SW 1271 (cell line): ENCODE data around the gene IFNLR1.

ENCODE experiments used
- DNase-seq, 2 experiments: peaks; one replicate each; lab custom pipeline; 2025; lab: John Stamatoyannopoulos, UW

IFNLR1 gene

DNA sequence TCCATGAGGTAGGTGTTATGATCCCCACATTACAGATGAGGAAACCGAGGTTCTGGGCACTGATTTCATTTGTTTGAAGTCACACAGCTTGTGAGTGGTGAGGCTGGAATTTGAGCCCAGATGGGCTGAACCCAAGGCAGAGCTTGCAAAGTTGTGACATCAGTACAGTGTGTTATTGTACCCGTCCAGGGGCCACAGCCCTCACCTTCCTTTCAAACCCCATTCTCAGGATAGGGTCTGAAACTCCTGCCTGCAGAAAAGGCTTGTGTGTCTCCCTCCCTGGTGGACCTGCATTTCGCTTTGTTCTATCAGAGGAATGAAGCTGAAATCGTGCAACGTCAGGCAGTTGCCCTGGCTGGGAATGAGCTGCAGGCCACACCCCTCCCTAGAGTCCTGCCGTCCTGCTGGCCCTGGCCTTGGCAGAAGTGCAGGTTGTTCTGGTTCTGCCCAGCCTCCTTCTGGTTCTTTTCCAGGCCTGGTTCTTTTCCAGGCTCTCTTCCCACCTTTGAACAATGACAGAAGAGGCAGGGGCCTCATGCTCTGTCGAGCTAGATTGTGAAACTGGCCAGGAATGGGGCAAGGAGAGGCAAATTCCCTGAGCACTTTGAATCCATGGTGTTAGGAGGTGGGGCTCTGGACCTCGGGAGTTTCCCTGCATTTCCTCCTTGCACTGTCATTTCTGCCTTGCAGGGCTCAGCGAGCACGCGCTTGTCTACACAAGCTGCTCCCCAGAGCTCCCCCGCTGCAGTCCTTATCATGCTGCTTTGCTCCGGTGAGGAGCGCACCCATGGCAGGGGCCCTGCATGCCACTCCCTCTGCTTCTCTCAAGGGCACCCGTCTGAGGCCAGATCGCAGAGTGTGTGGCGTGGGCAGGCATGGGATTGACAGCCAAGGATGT, 67.0 kb downstream of the IFNLR1 start:
- no peak for DNase-seq

DNA sequence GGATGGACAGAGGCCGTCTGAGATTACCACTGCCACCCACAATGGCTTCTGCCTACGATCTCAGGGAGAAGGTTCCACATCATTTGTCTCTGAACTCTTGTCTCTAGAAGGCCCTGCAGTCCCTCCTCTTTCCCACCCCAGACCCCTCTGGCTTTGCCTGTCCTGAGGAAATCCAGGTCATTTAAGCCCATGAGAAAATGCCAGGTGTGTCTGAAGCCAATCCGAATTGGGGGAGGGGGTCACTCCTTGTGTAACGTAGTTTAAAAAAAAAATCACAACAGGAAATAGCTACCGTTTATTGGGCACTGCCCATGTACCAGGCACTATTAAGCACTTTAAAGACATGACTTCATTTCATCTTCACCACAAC, 67.6 kb downstream of the IFNLR1 start:
- DNase-seq, result no peak

DNA sequence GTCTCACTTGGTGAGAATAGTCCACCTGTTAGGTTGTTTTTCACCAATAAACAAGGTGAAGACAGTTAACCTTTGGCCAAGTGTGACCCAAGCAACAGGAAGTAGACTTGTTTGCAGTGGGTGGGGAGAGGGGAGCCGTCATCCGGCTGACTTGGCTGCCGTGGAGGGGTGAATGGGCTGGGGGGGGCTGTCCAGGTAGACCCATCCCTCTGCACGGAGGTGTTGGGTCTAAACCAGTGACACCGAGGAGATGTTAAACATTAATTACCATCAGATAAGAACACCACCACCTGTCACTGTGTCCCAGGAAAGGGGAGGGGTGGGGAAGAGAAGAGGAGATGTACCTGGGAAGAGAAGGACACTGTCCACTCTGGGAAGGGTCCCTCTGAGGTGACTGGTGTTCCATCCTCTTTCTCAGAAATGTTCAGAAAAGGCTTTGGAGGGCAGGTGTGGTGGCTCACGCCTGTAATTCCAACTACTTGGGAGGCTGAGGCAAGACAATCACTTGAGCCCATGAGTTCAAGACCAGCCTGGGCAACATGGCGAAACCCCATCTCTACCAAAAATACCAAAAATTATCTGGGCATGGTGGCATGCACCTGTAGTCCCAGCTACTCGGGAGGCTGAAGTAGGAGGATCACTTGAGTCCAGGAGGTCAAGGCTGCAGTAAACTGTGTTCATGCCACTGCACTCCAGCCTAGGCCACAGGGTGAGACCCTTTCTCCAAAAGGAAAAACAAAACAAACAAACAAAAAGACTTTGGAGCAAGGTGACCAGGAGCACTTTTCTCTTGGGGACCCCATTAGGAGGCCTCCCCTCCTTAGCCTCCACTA, 68.5 kb downstream of the IFNLR1 start:
- no peak for DNase-seq

DNA sequence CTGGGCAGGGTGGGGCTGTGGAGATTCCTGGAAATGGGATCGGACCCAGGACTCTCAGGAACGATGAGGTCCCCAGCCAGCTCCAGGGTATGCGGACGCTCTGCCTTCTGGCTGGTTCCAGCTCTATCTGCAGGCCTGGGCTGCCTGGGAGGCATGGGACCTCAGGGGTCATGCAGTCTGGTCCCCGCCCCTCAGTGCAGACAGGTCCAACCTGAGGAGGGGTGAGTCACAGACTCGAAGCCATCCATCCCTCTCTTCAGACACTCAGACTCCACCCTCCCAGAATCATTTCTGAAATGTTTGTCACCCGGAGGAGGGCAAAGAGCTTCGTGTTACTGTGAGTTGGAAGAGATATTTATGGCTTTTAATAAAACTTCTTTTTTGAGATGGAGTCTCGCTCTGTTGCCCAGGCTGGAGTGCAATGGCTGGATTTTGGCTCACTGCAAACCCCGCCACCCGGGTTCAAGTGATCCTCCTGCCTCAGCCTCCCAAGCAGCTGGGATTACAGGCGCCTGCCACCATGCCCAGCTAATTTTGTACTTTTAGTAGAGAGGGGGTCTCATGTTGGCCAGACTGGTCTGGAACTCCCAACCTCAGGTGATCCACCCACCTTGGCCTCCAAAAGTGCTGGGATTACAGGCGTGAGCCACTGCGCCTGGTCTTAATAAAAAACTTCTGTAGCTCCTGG, 69.2 kb downstream of the IFNLR1 start:
- DNase-seq, result no peak

DNA sequence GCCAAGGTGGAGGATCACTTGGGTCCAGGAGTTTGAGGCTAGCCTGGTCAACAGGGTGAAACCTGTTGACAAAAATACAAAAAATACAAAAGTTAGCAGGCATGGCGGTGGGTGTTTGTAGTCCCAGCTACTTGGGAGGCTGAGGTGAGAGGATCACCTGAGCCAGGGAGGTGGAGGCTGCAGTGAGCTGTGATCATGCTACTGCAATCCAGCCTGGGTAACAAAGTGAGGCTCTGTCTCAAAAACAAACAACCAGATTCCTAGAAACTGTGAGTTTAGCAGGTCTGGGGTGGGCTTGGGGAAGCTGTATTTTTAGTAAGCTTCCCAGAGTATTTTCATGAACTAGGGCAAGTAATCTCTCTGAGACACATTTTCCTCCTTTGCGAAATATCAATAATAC, 70.0 kb downstream of the IFNLR1 start:
- no peak for DNase-seq

DNA sequence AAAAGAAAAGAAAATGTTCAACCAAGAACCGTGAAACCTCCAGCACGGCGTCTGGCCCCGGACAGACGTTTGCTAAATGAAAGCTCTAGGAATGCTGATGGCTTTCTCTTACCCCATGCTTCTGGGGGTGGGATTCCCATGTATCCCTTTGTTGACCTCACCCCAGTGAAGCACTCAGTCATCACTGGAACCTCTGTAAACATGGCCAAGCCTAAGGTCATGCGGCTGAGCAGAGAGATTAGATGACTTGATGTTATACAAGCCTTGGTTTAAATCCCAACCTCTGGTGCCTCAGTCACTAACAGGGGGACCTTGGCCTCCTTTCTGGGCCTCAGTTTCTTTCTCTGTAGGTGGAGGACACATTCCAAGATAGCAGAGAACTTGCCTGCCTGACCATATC, 72.3 kb downstream of the IFNLR1 start:
- DNase-seq, result no peak

DNA sequence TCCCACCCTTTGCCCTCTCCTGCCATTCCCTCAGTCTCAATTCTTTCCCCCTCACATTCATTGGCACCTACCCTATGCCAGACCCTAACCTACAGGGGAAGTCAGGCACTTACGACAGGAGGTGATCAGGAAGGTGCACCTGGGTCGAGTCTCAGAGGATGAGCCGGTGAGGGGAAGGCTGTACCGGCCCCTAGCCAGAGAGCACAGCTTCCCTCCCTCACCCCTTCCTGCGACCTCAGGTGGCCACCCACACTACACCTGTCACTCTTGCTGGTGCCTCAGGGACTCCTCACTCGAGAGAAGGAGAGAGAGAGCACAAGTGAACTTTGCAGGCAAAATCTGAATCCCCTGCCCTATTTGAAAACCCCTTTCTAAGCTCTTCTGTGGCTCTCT, 73.5 kb downstream of the IFNLR1 start:
- DNase-seq, result no peak

DNA sequence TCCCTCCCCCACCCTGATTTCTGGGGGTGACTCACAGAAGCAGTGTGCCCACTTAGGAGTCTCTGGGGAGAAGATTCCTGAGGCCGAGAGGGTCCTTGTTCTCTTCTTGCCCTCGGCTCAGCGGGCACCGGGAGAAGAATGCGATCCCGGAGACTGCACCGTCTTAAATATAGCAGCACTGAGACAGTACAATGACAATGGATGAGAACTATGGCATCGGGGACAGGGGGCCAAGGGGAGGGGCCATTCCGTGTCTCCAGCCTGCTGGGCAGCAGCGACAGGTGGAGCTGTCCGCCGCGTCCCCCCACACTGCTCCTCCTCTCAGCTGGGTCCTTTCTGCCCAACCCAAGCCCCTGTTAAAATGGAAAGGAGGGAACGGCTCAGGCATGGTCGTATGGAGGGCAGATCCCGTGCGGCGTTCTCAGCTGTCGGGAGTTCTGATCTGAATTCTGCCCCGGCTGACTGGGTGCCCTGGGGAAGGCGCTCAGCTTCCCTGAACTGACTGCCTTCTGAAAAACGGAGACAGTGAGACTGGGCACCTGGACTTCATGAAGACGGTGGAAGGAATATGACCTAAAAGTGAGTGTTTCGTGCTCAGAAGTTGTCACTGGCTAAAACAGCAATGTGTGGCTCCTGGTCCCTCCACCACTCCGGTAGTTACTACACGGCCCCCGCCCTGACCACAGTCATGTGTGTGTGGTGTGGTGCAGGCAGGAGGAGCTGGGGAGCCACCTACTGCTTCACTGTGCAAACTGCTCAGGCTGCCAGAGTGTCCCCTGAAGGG, 74.9 kb downstream of the IFNLR1 start, which contains the start of gene MYOM3:
Gene MYOM3, minus strand, starts transcription at position 140 of the 784 bp plus-strand sequence. CDS start 3,499 bp downstream, outside the sequence.
- DNase-seq, result peak in 1 of 2 experiments; percentile 18

DNA sequence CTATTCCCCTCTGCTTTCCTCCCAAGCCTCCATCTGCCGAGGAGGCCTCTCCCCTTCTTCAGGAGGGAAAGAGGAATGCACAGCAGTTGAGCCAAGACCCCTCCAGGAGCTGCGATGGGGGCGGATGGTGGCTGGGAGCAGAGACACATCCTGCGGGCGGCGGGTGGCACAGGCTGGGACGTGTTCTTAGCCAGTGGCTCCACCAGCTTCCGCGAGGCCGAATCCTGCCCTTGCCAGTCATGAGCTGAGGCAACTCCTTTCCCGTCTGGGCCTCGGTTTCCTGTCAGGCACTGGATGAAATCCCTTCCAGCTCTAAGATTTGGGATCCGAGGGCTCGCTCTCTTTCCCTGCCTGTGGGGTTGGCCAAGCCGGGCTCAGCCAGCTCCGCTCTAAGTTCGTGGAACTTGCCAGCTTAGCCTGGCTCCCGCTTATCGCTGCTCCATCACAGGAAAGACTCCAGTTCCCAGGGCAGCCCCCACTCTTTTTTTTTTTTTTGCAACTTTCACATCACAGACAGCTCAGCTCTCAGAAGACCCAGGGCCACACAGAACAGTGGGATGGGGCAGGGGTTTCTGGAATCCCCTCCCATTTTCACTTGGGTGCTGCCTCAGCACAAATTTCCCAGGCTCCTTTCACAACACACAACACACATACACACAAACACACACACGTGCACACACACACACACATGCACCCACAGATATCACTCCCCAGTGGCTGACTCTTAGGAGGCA, 75.7 kb downstream of the IFNLR1 start:
- no peak for DNase-seq

DNA sequence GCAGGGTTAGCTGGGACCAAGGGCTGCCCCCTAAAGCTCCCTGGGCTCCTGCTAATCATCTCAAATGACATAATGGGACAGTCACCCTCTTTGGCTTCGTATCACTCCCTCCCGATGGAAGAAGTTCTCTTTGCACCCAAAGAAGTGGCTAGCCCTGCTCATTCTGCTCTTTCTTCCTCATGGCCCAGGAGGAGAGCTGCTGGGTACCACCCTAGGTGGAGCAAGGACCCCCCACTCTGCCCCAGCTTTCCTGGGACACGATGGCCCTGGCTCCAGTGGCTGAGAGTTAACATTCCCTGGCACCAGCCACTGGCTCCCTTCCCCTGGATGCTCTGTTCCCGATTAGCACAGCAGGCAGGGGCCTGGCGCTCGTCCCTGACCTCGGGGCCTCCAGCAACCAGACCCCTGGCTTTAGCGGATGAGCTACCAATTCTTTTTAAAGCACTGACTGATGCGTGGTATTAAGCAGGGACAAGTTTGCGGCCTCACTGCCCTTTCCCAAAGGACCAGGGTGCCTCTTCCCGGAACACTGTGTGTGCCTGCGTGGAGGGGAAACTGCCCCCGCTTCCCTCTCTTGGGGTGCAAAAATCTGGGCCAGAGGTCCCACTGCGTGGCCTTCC, 76.3 kb downstream of the IFNLR1 start:
- no peak for DNase-seq

DNA sequence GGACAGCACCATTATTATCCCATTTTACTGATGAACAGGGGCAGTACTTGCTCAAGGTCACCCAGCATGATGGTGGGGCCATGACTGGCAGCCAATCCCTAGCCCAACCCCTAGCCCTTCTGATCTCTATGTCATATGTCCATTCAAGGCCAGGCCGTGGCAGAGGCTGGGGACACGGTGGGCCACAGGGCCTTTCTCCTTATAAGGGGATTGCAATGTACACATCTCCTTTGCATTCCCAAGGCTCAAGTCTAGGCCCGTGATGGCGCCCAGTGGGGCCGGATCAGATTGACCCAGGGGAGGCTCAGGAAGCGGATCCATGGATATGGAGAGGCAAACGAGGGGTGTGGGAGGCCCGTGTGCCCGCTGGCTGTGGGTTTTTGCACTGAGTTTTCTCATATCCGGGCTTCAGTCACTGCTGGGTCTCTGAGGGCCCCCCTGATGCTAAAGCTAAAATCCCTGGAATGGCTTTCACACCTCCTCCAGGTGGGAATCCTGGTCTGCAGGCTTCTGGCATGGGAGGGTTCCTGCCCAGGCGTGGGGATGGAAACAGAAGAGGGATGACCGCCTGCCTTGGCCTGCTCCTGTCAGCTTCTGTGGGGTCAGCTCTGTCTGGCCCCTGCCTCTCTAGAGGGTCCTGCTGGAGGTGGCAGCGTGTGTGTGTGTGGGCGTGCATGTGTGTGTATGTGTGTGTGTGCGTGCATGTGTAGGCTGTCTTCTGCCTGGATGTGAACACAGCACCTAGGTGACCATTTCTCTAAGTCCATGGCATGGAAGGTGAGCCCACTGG, 77.2 kb downstream of the IFNLR1 start:
- DNase-seq, result no peak

DNA sequence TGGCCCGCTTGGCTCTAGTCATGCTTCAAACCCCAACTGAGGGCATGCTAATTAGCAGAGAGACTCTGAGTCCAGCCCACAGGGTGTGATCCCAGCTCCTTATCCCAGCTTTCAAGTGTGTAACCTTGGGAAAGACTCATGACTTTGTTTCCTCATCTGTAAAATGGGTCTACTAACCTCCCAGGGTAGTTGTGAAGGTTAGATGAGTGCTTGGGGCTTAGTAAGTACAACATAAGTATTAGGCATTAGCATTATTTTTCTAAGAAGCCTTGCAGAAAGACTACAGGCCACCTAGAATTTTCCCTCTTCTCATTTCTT, 78.0 kb downstream of the IFNLR1 start:
- no peak for DNase-seq

DNA sequence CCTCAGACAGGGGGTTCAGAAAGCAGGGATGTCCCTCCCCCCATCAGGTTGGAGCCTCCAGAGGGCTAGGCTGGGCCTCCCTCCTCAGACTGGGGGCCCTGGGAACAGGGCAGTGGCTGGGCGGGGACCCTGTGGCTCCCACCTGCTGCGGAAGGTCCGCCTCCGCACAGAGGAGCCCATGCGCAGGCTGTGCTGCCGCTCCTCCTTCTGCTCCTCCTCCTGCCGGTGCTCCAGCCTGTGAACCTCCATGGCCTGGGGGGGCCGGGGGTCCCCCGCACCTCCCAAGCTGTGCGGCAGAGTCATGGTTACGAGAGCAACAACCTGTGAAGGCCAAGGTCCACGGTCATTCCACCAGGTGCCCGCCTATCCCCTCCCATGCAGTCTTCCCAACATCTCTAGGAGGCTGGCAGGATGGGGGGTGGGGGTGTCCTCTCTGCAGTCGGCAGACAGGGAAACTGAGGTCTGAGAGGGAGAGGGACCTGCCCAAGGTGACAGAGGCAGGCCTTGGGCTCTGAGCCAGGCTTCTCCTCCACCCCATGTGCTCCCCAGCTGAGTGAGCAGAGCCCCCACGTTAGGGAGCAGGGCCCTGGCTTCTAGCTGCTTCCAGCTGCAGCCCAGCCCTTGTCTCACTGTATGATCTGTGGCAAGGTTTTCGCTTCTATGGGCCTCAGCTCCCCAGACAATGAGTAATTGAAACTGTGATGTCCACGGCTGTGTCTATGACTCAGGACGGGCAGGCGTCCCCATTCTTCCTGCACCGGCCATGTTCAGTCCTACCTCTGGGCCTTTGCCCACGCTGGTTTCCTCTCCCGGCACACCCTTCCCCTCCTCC, 78.5 kb downstream of the IFNLR1 start:
- no peak for DNase-seq

DNA sequence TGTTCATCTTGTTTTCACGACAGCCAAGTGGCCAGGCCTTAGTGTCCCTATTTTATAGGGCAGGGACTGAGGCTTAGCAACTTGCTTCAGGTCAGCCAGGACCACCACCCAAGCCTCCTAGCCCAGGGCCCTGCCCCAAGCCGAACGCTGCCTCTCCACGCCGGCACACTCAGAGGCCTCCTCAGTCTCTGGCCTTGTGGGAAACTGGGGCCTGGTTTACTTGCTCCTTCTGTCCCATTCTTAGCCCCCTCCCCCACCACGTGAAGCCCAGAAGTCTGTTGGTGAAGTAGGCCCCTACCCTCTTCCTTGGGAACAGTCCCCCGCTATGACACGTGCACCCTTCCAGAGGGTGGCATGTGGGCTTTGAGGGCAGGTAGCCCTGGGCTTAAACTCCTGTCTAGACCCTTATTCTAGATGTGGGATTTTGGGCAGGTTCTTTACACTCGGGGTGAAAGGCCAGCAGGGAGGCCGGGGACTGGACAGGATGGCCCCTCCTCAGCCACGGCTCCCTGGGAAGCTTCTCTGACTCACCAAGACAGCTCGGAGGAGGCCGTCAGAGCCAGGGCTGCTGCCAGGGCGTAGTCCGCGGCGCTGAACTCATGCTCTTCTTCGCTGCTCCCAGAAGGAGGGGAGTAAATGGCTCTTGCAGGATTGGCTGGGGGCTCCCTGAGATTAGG, 79.5 kb downstream of the IFNLR1 start:
- DNase-seq, result no peak

DNA sequence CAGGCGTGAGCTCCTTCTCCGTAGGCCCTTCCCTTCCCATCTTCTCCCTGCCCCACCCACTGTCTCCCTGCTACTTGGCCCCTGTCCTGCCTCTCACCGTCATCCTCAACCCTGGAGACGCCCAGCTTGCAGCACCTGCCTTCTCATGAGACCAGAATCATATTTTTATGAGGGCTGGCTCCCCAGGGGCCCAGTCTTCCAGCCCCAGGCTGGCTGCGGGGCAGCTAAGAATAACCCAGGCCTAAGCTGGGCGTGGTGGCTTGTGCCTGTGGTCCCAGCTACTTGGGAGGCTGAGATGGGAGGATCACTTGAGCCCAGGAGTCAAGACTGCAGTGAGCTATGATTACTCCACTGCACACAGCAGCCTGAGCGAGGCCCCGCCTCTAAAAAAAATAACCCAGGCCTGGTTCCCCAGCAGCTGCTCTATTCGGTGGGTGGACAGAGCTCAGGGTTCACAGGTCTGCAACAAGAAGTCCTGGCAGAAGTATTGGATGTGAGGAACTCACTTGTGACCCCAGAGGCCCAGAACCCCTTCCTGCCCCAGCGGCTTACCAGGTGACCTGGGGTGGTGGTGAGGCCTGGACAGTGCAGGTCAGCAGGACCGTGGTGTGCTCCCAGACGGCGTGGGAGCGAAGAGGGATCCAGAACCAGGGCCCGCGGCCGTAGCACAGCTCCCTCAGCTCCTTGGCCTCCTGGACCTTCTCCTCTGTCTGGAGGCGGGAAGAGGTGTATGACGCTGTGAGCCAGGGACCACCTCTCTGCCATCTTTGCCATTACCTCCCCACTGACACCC, 81.5 kb downstream of the IFNLR1 start:
- no peak for DNase-seq

DNA sequence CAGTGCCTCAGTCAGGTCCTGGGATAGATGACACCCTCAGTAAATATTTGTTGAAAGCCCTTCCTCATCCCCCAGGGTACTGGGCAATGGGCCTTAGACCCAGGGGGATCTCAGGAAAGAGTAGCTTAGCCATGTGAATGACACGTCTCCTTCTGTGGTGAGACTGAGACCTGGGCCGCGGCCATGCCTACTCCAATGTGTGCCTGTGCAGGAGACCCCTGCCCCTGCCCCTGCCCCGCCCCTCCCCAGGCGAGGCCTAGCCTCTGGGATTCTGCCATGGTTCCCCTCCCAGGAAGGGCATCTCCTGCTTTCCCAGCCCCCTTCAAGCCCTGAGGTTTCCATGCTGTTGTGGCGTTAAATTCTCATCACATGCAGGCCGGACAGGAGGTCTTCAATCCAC, 82.2 kb downstream of the IFNLR1 start:
- no peak for DNase-seq
